Measurements from ENCODE around the gene TMA7B. TPM values are rescaled to one million over a fixed set of nuclear protein-coding genes. Genes with fewer than 3 reads are reported as not detected.

The TMA7B gene
- total RNA-seq, 1 experiment from 2014 or later, result not detected

DNA sequence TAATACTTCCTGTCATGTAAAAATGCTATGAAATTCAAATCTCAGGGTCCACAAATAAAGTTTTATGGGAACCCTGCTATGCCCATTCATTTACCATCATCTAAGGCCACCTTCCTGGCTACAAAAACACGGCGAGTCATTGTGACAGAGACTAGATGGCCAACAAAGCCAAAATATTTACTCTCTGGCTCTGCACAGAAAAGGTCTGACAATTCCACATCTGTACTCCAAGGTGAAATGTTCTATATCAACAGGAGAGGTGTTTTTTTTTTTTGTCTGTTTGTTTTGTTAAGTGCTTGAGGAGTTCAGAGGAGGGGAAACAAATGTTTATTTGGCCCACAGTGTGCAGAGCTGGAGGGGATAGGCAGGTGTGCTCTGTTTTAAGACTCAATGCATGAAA lies 18.6 kb upstream of the TMA7B start:
- no peaks in the 10 kb centered on the region for H4K20me1 ChIP-seq (ENCODE audit: low read length)
- POLR2A ChIA-PET (ENCODE audit: unreplicated experiment), result no interaction called here
- ATAC-seq (no peak), DNase-seq (no peak)
- no peak overlapping the region for H3K4me2 ChIP-seq (ENCODE audit: low read length)
- CTCF ChIA-PET, result no interaction called here
- no peaks in the 10 kb centered on the region for H3K79me2 ChIP-seq (ENCODE audit: low read length)
- H3K4me3 ChIP-seq (ENCODE audit: low read length), result no peak overlapping the region
- no TSS peak for BruUV-seq (replicated peaks)
- H3K36me3 ChIP-seq (ENCODE audit: low read depth, low read length), result no peaks in the 10 kb centered on the region
- TF ChIP-seq, protein P1, sequence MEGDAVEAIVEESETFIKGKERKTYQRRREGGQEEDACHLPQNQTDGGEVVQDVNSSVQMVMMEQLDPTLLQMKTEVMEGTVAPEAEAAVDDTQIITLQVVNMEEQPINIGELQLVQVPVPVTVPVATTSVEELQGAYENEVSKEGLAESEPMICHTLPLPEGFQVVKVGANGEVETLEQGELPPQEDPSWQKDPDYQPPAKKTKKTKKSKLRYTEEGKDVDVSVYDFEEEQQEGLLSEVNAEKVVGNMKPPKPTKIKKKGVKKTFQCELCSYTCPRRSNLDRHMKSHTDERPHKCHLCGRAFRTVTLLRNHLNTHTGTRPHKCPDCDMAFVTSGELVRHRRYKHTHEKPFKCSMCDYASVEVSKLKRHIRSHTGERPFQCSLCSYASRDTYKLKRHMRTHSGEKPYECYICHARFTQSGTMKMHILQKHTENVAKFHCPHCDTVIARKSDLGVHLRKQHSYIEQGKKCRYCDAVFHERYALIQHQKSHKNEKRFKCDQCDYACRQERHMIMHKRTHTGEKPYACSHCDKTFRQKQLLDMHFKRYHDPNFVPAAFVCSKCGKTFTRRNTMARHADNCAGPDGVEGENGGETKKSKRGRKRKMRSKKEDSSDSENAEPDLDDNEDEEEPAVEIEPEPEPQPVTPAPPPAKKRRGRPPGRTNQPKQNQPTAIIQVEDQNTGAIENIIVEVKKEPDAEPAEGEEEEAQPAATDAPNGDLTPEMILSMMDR (conservative IDR thresholded peaks at IDR 0.05; ENCODE audit: low read depth, low read length), result no peak
- TF ChIP-seq EZH2 (IDR thresholded peaks at IDR 0.05; ENCODE audit: low read length, unreplicated experiment) (no peak), EZH2phosphoT487 (IDR thresholded peaks at IDR 0.05; ENCODE audit: borderline replicate concordance, low read length) (no peak)
- no peaks in the 10 kb centered on the region for H3K9me3 ChIP-seq (ENCODE audit: low read length)
- no peak overlapping the region for H3K27ac ChIP-seq (ENCODE audit: low read length)
- intact Hi-C loops (cut with micrococcal nuclease), result no loop called here
- H3K9ac ChIP-seq (ENCODE audit: low read length), result no peak overlapping the region
- no peaks in the 10 kb centered on the region for H3K9me2 ChIP-seq (replicated peaks; ENCODE audit: low read length)
- no peaks in the 10 kb centered on the region for H3K4me1 ChIP-seq (ENCODE audit: insufficient read depth, low read length)
- peaks cover 20% of the 10 kb centered on the region for H3K27me3 ChIP-seq (ENCODE audit: low read length)
- H3F3A ChIP-seq (ENCODE audit: low read length, unreplicated experiment), result no peaks in the 10 kb centered on the region
- no peak overlapping the region for H2AFZ ChIP-seq (ENCODE audit: low read length)

DNA sequence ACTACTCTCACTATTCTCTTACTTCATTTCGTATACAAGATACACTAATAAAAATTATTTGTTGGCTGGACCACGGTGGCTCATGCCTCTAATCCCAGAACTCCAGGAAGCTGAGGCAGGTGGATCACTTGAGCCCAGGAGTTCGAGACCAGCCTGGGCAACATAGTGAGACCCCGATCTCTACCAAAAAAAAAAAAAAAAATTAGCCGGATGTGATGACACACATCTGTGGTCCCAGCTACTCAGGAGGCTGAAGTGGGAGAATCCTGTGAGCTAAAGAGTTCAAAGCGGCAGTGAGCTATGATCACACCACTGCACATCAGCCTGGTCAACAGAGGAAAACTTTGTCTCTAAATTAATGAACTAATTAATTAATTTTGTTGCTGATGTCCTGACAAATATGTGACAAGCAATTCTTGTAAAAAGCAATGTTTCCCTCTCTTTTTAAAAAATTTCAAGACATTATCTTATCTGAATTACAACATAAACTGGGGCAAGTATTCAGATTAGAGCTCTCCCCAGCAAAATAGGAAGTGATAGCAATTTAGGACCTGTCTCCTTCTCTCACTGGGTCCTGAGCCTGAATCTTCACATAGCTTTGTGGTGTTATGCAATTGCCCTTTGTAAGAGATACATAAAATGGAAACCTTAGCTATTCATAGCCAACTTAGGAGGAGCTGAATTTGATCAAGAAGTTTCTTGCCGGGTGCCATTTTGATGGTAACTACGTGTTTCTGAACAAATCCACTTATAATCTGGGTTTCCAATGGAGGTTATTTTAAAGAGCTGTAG lies 17.6 kb upstream of the TMA7B start:
- Histone ChIP-seq H3K9ac (ENCODE audit: low read length) (no peak overlapping the region), H3K9me3 (ENCODE audit: low read length) (no peaks in the 10 kb centered on the region), H3K4me3 (ENCODE audit: low read length) (no peak overlapping the region), H3K79me2 (ENCODE audit: low read length) (no peaks in the 10 kb centered on the region), H3K36me3 (ENCODE audit: low read depth, low read length) (no peaks in the 10 kb centered on the region), H3F3A (ENCODE audit: low read length, unreplicated experiment) (no peaks in the 10 kb centered on the region), H4K20me1 (ENCODE audit: low read length) (no peaks in the 10 kb centered on the region), H3K4me1 (ENCODE audit: insufficient read depth, low read length) (no peaks in the 10 kb centered on the region), H2AFZ (ENCODE audit: low read length) (no peak overlapping the region), H3K27me3 (ENCODE audit: low read length) (peaks cover 10% of the 10 kb centered on the region), H3K9me2 (replicated peaks; ENCODE audit: low read length) (no peaks in the 10 kb centered on the region), H3K27ac (ENCODE audit: low read length) (no peak overlapping the region), H3K4me2 (ENCODE audit: low read length) (no peak overlapping the region)
- POLR2A ChIA-PET (ENCODE audit: unreplicated experiment), result no interaction called here
- intact Hi-C loops (cut with micrococcal nuclease), result no loop called here
- no peak for ATAC-seq
- no peak for DNase-seq
- CTCF ChIA-PET, result no interaction called here
- TF ChIP-seq EZH2 (IDR thresholded peaks at IDR 0.05; ENCODE audit: low read length, unreplicated experiment), result no peak
- no peak for TF ChIP-seq EZH2phosphoT487 (IDR thresholded peaks at IDR 0.05; ENCODE audit: borderline replicate concordance, low read length)
- TF ChIP-seq, protein P1 (conservative IDR thresholded peaks at IDR 0.05; ENCODE audit: low read depth, low read length), result no peak
- BruUV-seq (replicated peaks), result no TSS peak

DNA sequence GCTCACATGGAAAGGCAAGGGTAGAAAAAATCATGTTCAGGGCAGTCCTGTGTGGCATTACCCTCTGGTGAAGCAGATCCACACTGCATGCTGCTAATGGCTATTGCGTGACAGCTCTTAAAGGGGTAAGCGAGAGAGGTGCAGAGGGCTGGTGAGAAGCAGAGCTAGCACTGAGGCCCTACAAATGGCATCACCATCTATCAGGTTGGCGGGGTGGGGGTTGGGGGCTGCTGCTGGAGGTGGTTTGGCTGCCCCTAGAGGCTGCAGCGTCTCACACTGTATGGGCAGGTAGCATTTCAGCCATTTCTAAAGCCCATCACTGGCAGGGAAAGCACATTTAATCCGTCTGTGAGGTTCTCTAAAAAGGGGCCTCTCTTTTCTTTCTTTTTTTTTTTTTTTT lies 16.9 kb upstream of the TMA7B start:
- TF ChIP-seq EZH2 (IDR thresholded peaks at IDR 0.05; ENCODE audit: low read length, unreplicated experiment), result no peak
- TF ChIP-seq, protein P1 (conservative IDR thresholded peaks at IDR 0.05; ENCODE audit: low read depth, low read length), result peak; percentile 31; the same call in 1 of the 2 replicates
- intact Hi-C loops (cut with micrococcal nuclease), result no loop called here
- CTCF ChIA-PET, result no interaction called here
- H3K36me3 ChIP-seq (ENCODE audit: low read depth, low read length), result no peaks in the 10 kb centered on the region
- H4K20me1 ChIP-seq (ENCODE audit: low read length), result no peaks in the 10 kb centered on the region
- H3K9me3 ChIP-seq (ENCODE audit: low read length), result no peaks in the 10 kb centered on the region
- H3K4me2 ChIP-seq (ENCODE audit: low read length), result no peak overlapping the region
- no peaks in the 10 kb centered on the region for H3K9me2 ChIP-seq (replicated peaks; ENCODE audit: low read length)
- H3K9ac ChIP-seq (ENCODE audit: low read length), result no peak overlapping the region
- H3K4me3 ChIP-seq (ENCODE audit: low read length), result no peak overlapping the region
- DNase-seq, result peak; percentile 6
- POLR2A ChIA-PET (ENCODE audit: unreplicated experiment), result no interaction called here
- no peaks in the 10 kb centered on the region for H3F3A ChIP-seq (ENCODE audit: low read length, unreplicated experiment)
- no peak overlapping the region for H2AFZ ChIP-seq (ENCODE audit: low read length)
- H3K79me2 ChIP-seq (ENCODE audit: low read length), result no peaks in the 10 kb centered on the region
- H3K27ac ChIP-seq (ENCODE audit: low read length), result no peak overlapping the region
- peaks cover 4% of the 10 kb centered on the region; the same call in 1 of the 2 replicates for H3K27me3 ChIP-seq (ENCODE audit: low read length)
- no peak for ATAC-seq
- no peaks in the 10 kb centered on the region for H3K4me1 ChIP-seq (ENCODE audit: insufficient read depth, low read length)
- no TSS peak for BruUV-seq (replicated peaks)
